HG02973 (cell line): Measurements from ENCODE around the gene SPESP1.

Experiments used
- ATAC-seq: cut with Tn5 transposase; IDR thresholded peaks from one replicate; pipeline ENCODE4 v1.9.1; 2021; ENCODE audit warnings: moderate library complexity; ENCODE audit not compliant: unreplicated experiment

SPESP1 gene

DNA sequence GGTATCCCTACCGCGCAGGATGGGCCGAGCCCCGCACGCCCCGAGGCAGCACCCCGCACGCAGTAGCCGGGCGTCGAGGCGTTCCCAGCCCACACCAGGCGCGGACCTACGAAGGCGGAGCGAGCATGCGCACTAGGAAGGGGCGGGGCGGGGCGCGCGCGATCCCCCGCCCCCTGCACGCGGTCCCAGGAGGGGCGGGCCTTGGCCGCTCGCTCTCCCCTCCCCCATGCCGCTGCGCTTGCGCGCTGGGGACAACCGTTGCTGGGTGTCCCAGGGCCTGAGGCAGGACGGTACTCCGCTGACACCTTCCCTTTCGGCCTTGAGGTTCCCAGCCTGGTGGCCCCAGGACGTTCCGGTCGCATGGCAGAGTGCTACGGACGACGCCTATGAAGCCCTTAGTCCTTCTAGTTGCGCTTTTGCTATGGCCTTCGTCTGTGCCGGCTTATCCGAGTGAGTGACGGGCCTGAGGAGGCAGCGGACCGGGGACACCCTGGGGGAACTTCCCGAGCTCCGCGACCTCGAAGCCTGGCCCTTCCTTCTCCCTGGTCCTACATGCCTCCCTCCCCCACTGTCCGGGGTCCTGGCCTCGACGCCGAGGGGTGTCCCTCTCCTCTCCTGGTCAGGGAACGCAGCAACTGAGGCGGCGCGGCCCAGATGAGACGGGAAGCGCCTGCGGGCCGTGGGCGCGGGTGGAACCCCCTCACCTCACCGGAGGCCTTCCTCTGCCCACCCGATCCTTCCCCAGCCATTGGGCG is at the start of gene SPESP1:
Gene SPESP1 (plus strand): TSS at position 258 of the 755 bp plus-strand sequence. CDS start 129 bp downstream, at position 387.
- ATAC-seq, result no peak

DNA sequence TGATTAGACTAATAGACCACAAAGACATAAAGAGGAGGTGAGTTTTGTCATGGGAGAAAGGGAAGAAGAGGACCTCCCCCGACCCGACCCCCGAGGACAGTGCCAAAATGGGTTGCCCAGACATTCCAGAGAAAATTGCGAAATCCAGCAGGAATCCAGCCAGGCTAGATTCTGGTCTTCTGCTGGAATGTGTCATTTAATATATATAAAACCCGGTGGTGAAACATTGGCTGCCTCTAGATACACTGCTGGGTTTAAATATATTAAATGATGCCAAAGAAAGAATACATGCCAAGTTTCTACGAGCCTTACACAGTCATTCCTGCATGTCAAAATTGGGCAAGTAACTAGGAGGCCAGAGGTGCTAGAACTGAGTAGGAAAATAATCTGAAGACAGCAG is 45.3 kb upstream of the SPESP1 start:
- ATAC-seq, result no peak

DNA sequence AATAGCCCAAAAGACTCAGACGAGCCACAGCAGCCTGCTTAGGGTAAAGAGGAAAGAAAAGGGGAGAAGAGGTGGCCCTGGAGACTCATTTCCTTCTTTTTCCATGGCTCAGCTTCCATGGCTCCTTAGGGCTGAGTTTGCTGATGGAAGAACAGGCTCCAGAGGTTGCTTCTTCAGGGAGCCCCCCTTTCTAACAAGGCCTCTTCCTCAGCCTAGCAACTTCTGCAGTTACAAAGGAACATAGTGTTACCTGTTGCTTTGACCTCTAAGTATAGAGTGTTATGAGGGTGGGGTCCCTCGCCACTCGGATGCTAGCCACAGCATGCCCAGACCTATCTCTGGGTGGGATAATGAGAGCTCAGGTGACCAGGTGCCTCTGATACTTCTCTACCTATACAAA is 43.2 kb upstream of the SPESP1 start:
- no peak for ATAC-seq

DNA sequence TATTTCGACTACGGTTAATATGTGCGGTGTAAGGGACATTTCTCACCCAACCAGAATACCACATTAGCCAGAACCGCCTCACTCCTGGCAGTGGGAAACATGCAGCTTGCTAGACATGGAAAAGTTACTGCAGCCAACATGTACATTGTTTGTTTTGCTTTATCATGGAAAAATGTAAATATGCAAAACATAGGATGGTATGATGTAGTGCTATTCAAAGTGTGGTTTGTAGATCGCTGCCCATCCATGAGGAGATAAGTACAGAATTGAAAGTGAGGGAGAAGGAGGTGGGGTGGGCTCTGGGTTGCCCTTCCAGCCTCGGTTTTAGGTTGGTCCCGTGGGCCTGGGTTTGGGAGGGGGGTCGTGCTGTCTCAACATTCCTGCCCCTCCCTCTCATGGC is 42.5 kb upstream of the SPESP1 start:
- no peak for ATAC-seq

DNA sequence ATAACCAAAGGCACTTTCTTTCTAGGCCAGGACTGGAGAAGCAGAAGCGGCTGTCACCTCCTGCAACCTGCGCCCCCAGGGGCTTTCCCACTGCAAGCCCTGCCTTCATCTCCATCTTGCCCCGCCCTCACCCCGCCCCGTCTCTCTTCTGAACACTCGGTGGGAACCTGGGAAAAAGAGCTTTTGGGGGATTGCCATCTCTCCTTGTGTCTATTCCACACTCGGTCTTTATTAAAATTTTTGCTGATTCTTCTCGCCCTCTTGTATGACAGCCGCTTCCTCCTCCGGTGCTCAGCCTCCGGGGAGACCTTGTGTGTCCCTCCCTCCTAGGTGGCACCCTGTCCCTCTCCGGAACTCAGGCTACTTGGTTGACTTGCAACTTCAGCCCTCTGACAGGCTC is 41.9 kb upstream of the SPESP1 start:
- ATAC-seq, result no peak

DNA sequence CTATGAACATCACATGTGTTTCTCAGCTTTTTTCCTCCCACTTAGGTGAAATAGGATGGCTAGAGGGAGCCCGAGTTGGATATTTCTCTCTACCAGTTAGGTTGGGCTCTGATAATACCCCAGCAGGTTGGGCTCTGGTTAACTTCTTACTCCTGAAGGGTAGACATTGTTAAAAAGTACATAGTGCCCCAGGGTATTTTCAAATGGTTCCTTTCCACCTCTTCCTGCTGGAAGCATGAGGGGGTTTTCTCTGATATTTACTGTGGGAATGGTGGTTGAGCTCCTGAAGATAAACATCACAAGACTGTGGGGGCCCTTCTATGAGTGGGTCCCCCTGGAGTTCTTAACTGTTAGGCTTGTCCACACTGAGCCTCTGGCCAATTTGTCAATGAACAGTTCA is 36.1 kb upstream of the SPESP1 start:
- no peak for ATAC-seq

DNA sequence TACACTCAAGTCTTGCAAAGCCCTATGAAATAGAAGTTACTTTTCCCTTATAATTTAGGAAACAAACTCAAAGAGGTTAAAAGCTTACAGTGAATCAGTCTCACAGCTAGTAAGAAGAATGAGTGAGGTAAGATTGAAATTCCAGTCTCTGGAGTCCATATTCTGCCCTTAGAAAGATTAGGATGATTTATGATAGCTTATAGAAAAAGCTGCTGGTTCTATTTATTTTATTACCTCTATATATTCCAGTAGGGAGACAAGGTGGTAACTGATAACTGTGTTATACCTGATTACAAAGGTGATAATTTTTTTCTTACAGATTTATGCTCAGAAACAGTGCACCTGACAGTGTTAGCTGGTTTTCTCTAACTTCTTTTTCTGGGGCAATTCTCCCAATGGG is 34.1 kb upstream of the SPESP1 start:
- ATAC-seq, result no peak

DNA sequence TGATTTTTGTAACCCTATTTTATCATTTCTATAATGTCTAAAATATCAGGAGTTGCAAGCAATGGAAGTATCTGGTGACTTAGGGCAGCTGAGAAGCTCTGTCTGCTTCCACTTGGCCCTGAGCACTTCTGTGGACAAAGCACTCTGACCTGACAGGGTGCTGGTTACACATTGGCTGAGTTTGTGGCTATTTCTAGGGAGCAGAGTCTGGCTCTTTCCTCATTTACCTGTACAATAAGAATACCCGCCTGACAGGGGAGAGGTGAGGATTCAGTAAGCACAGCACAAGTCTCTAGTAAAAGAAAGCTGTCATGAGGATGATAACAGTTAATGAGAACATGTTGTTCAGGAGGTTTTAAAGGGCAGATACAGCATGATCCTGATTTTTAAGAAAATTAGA is 33.3 kb upstream of the SPESP1 start:
- no peak for ATAC-seq

DNA sequence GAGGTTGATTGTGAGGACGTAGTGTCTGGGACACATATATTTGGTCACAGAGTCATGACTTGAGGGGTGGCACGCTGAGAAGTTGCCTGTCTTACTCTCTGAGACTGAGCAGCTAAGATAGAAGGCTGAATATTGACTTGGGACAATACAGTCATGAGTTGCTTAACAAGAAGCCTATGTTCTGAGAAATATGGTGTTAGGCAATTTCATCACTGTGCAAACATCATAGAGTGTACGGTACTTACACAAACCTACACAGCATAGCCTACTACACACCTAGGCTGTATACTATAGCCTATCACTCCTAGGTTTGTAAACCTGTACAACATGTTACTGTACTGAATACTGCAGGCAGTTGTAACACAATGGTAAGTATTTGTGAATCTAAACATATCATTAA is 30.3 kb upstream of the SPESP1 start:
- ATAC-seq, result no peak

DNA sequence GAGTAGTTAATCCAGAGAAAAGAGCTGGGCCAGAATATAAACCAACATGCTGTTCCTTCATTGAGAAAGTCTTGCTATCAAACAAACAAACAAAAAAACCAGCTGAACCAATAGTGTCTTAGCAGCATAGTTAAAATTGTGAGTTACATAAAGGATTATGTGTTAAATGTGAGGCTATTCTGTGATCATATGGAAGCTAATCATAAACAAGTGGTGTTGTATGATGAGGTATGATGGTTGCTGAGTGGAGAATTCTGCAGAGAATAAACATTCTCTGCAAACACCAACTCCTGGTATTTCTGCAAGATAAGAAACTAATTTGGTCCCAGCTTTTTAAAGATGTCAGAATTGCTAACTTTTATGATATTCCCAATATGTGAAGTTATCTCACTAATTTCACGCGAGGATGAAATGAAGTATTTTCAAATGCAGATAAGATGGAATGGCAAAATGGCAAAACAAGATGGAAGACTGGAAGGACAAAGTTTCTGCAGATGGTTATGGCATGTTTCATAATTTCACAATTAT is 22.9 kb upstream of the SPESP1 start:
- no peak for ATAC-seq

DNA sequence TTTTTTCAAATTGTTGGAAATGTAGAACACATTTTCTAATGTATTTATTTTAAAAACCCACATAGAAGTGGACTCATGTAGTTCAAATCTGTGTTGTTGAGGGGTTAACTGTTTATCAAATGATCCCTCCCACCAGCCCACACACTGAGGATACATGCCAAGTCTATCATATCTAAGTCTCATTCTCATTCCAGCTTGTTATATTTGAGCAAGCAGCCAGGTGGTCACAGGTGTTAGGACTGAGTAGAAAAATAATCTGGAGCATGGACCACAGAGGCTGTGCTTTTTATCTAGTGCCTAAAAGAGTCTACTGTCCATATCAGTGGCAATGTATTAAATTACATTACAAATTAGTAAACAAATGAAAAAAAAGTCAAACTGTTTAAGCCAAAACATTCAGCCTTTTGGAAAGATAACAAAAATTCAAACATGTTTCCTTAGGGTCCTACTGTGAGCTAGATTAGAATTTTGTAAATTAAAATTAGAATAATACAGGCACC is 20.7 kb upstream of the SPESP1 start:
- no peak for ATAC-seq

DNA sequence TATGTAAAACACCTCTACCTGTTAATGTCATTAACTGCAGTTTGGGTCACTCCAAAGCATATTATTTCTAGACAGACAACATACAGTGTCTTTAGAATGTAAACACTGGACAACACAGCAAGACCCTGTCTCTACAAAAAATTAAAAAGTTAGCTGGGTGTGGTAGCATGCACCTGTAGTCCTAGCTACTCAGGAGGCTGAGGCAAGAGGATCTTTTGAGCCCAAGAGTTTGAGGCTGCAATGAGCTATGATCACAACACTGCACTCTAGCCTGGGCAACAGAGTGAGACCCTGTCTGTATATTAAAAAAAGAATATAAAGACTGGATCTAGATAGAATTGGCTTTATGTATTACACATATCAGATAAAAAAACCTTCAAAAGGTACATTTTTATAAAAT is 20.0 kb upstream of the SPESP1 start:
- no peak for ATAC-seq

DNA sequence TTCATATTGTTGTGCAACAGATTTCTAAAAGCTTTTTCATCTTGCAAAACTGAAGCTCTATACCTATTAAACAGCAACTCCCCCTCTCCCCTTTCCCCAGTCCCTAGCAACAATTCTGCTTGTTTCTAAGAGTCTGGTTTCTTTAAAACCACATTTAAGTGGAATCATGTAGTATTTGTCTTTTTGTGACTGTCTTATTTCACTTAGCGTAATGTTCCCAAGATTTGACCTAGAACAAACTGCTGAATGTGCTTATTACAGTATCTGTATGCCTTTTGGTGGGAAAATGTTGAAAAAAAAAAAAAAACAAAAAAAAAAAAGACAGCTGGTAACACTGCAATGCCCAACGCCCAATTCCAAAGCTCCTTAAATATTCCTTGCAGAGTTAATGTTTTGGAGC is 19.5 kb upstream of the SPESP1 start:
- ATAC-seq, result no peak

DNA sequence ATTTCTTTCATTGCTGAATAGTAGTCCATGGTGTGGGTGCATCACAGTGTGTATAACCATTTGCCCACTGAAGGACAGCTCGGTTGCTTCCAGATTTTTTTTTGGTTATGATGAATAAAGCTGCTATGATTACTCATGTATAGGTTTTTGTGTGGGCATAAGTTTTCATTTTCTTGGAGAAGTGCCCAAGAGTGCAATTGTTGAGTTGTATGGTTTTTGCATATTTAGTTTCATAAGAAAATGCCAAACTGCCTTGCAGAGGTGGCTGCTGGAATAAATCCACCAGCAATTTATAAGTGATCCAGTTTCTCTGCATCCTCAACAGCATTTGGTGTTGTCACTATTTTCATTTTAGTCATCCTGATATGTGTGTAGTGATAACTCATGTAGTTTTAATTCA is 8.4 kb upstream of the SPESP1 start:
- no peak for ATAC-seq

DNA sequence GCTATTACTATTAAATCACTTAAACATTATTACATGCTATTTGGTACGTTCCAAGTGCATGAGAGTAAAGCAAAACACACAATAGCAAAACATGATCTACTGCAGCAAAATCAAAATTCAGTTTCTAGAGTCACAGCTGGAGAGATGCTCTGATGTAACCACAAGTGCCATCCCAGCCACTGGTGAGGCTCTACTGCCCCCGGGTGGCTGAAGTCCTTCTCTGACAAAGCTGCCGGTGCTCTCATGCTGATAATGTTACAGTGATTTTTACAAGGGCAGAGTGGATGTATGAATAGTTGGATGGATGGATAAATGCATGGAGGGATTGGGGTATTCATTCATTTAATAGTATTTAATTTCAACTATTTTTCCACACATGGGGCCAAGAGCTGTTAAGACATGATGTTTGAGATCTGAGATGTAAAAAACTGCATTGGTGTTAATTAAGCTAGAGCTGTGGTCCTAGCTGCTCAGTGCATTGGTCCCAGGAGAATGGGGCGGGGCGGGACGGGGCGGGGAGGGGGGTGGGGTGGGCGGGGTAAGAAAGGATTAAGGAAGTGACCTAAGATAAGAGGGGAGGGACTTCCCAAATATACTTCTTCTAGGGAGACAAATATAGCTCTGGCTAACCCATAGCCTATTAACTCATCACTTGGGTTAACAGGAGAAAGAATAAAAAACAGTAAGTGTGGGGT is 5.3 kb upstream of the SPESP1 start:
- ATAC-seq, result no peak

DNA sequence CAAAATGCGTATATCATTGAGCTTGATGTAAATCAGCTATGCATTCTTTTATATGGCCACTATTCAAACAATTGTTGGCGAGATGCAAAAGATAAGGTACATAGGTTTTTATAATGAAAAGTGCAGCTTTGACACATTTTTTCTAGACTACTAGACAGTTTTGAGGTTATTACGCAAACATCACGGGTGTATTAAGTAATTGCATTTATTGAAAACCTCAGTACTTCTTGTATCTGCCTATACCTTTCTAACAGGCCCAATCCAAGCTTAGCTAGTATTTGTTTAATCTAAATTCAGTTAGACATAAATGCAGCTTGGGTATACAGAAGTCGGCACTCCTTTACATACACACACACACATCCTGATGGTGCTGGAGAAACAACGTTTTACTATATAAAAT is 2.7 kb downstream of the SPESP1 start:
- ATAC-seq, result no peak

DNA sequence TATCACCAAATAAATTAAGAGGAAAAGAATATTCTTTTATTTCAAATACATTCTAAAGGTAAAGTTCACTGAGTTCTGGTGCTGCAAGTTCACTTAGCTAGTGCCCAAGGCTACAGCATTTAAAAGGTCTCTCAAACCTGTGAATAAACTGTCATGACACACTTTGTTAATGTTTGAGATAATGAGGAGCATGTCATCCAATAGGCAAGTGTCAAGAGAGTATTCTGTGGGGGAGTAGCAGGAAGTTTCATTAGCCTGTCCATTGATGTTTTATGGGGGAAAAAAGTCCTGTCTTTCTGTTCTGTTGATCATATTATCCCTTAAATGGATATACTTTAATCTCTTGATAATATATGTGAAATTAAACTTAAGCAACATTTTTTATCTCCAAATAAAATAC is 4.0 kb downstream of the SPESP1 start:
- ATAC-seq, result no peak

DNA sequence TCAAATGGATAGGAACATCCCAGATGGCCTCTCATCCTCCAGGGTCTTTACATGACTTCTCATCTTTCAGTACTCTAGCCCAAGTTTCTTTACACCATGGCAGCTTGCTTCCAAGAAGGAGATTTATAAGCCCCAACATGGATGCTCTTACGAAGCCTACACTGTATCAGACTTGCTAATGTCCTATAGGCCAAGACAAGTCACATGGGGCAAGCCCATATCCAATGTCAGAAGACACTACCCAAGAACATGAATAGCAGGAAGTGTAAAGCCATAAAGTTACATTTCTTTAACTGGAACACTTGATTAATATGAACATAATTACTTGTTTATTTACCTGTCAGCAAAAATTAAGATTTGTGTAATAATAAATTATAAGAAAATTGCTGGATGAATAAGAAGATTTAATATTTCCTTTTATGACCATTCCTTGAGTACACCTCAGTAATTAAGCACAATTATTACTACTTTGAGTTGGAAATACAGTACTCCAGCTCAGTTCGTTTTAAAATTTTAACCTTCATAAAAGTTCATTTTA is 5.1 kb downstream of the SPESP1 start:
- no peak for ATAC-seq

DNA sequence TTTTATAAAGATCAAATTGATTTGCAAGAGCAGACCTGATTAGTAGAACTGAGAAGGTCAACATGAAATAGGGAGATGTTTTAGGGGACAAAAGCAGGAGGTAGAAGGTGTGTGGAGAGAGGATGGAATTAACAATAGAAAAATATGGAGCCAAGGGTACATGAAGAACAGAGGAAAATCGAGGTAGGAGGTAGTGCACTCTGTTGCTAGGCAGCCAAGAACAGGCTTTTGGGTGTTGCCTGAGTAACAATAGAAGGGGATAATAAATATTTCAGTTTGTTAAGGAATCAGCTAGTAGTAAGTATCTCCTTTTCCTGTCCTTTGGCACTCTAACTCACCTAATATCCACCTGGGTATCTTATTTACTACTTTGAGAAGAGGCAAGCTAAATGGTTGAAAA is 9.2 kb downstream of the SPESP1 start:
- no peak for ATAC-seq

DNA sequence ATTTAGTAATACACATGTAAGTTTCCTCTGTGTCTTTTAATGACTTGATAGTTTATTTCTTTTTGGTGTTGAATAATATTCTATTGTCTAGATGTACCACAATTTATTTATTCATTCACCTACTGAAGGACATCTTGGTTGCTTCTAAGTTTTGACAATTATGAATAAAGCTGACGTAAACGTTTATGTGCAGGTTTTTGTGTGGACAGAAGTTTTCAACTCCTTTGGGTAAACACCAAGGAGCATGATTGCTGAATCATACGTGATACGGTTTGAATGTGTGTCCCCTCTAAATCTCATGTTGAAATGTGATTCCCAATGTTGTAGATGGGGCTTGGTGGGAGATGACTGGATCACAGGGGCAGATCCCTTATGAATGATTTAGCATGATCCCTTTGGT is 21.5 kb downstream of the SPESP1 start:
- no peak for ATAC-seq

DNA sequence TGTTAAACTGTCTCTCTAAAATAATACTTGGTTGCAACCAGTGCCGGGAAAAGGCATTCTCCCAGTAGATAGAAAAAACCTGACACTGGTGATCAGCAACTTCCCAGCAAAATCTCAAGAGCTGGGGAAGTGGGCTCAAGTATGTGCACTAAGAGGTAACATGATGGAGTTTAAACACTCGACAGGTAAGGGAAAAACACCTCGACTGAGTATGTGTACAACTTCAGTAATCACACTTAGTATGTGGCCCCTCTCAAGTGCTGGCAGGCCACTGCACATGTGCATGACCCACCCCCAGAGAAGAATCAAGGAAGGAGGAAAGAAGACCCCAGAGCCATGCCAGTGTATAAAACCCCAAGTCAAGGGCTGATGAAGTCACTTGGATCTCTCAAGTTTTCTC is 27.4 kb downstream of the SPESP1 start:
- ATAC-seq, result no peak

DNA sequence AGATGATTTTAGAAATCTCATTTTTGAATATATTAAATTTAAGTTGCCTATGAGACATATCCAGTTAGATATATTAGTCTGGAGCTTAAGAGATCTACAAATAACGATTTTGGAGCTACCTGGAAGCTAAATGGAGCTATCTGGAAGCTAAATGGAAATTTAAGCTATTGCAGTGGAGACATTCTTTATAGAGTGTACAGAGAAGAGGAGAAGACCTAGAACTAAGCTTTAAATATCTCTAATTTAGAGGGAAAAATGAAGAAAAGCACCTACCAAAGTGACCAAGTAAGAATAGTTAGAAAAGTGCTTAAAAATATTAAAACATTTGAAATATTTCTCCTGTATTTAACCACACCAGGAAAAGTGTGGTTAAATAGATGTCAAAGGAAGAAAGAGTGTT is 28.3 kb downstream of the SPESP1 start:
- ATAC-seq, result no peak
